ENCODE data around the gene B3GLCT.

DNA sequence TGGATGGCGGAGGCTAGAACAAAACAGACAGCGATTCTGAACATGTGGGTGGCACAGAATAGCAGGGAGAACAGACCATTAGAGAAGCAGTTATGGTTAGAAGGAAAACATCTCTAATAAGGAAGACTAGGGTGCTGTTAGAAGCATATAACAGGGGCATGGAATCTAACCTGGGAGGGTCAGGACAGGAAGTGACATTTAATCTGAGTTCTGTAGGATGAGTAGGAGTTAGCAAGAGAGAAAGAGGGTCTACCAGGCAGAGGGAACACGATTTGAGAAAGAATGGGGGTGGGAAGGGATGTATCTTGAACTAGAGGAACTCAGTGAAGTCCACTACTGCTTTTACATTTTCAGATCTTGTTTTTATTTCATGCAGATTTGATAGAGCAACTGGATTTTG is 48.6 kb downstream of the B3GLCT start:
- TF ChIP-seq POLR2AphosphoS5 (IDR thresholded peaks at IDR 0.05; ENCODE audit: low read depth, low read length) (no peak), SMC3 (IDR thresholded peaks at IDR 0.05; ENCODE audit: low read depth, low read length) (no peak), RAD21 (IDR thresholded peaks at IDR 0.05; ENCODE audit: low read length) (no peak), FOXM1 (IDR thresholded peaks at IDR 0.05; ENCODE audit: low read depth) (no peak), FOXJ3 (CRISPR knock-in tag; IDR thresholded peaks at IDR 0.05) (no peak), EZH2phosphoT487 (IDR thresholded peaks at IDR 0.05; ENCODE audit: borderline replicate concordance, low read depth) (no peak), FOSL2 (IDR thresholded peaks at IDR 0.05; ENCODE audit: borderline replicate concordance, low read depth) (no peak), GABPA (IDR thresholded peaks at IDR 0.05; ENCODE audit: low read depth) (no peak)
- TF ChIP-seq, protein P1, sequence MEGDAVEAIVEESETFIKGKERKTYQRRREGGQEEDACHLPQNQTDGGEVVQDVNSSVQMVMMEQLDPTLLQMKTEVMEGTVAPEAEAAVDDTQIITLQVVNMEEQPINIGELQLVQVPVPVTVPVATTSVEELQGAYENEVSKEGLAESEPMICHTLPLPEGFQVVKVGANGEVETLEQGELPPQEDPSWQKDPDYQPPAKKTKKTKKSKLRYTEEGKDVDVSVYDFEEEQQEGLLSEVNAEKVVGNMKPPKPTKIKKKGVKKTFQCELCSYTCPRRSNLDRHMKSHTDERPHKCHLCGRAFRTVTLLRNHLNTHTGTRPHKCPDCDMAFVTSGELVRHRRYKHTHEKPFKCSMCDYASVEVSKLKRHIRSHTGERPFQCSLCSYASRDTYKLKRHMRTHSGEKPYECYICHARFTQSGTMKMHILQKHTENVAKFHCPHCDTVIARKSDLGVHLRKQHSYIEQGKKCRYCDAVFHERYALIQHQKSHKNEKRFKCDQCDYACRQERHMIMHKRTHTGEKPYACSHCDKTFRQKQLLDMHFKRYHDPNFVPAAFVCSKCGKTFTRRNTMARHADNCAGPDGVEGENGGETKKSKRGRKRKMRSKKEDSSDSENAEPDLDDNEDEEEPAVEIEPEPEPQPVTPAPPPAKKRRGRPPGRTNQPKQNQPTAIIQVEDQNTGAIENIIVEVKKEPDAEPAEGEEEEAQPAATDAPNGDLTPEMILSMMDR (IDR thresholded peaks at IDR 0.05), result no peak
